ENCODE data around the gene DCBLD2.
A peak's percentile ranks its signal among the peaks of the same experiment; 100 is the strongest.

Gene DCBLD2

GRCh38 chr3:98901392-98902350 lies at the start of gene DCBLD2:
TSS of gene DCBLD2 (minus strand) at chr3:98901695. CDS start at chr3:98901326, 369 bp downstream.
- DNase-seq (ENCODE audit: low spot score), result peak; percentile 97

- DNase-seq (ENCODE audit: low spot score), result no peak
Observed at GRCh38 chr3:98945666-98946065, 44.2 kb upstream of the DCBLD2 start.

GRCh38 chr3:98945101-98945524 lies 43.6 kb upstream of the DCBLD2 start:
- DNase-seq (ENCODE audit: low spot score), result peak; percentile 33

- no peak for DNase-seq (ENCODE audit: low spot score)
Observed at GRCh38 chr3:98930413-98930812, 28.9 kb upstream of the DCBLD2 start.

- no peak for DNase-seq (ENCODE audit: low spot score)
Observed at GRCh38 chr3:98921957-98922356, 20.5 kb upstream of the DCBLD2 start.

- no peak for DNase-seq (ENCODE audit: low spot score)
Observed at GRCh38 chr3:98920166-98920565, 18.7 kb upstream of the DCBLD2 start.

GRCh38 chr3:98918586-98918985 lies 17.1 kb upstream of the DCBLD2 start:
- no peak for DNase-seq (ENCODE audit: low spot score)

GRCh38 chr3:98917608-98918007 lies 16.1 kb upstream of the DCBLD2 start:
- no peak for DNase-seq (ENCODE audit: low spot score)

- DNase-seq (ENCODE audit: low spot score), result no peak
Observed at GRCh38 chr3:98914210-98915080, 12.9 kb upstream of the DCBLD2 start.

GRCh38 chr3:98912448-98912847 lies 11.0 kb upstream of the DCBLD2 start:
- DNase-seq (ENCODE audit: low spot score), result no peak

- no peak for DNase-seq (ENCODE audit: low spot score)
Observed at GRCh38 chr3:98906230-98906629, 4.7 kb upstream of the DCBLD2 start.

- DNase-seq (ENCODE audit: low spot score), result no peak
Observed at GRCh38 chr3:98903705-98904481, 2.4 kb upstream of the DCBLD2 start.

GRCh38 chr3:98903099-98903498 lies 1.6 kb upstream of the DCBLD2 start:
- no peak for DNase-seq (ENCODE audit: low spot score)

GRCh38 chr3:98902351-98902740 lies 851 bp upstream of the DCBLD2 start:
- DNase-seq (ENCODE audit: low spot score), result no peak

- DNase-seq (ENCODE audit: low spot score), result peak; percentile 28
Observed at GRCh38 chr3:98901119-98901391, 440 bp downstream of the DCBLD2 start.

GRCh38 chr3:98900265-98901118 lies 1.0 kb downstream of the DCBLD2 start:
- no peak for DNase-seq (ENCODE audit: low spot score)

GRCh38 chr3:98897701-98898100 lies 3.8 kb downstream of the DCBLD2 start:
- DNase-seq (ENCODE audit: low spot score), result no peak

- DNase-seq (ENCODE audit: low spot score), result no peak
Observed at GRCh38 chr3:98894791-98895576, 6.5 kb downstream of the DCBLD2 start.

GRCh38 chr3:98893740-98894139 lies 7.8 kb downstream of the DCBLD2 start:
- DNase-seq (ENCODE audit: low spot score), result no peak

- no peak for DNase-seq (ENCODE audit: low spot score)
Observed at GRCh38 chr3:98892263-98892662, 9.2 kb downstream of the DCBLD2 start.

All from kidney capillary endothelial cell (primary cell).